ENCODE data around the gene MYT1.
"Not testable (repeated sequence)": the region's sequence is repeated elsewhere in the genome, so short reads cannot be mapped to it uniquely, and the experiment has no call there.

MYT1 gene

GRCh38 chr20:64258071-64258823 lies 94.0 kb downstream of the MYT1 start:
- no peak for DNase-seq (ENCODE audit: extremely low read depth in 1 of 2, low read depth in 1 of 2)

DNA sequence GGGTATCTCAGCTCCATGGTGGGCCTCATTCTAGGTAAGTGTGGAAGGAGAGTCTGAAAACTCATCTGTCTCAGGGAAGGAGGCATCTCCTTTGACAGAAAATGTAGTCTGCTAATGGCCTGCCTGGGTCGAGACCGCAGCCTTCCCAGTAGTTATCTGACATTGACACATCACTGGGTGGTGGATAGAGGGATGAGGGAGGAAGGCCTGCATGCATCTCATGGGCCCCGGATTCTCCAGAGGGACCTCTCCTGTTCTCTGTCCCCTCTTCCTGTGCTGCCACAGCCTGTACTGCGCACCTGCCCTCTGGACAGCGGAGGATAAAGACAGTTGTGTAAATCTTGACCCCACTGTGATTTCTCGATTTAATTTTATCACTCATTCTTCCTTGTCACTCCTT lies 96.0 kb downstream of the MYT1 start:
- DNase-seq (ENCODE audit: extremely low read depth in 1 of 2, low read depth in 1 of 2), result no peak

- no peak for DNase-seq (ENCODE audit: extremely low read depth in 1 of 2, low read depth in 1 of 2)
Measured at GRCh38 chr20:64261138-64261537, 96.9 kb downstream of the MYT1 start.

DNA sequence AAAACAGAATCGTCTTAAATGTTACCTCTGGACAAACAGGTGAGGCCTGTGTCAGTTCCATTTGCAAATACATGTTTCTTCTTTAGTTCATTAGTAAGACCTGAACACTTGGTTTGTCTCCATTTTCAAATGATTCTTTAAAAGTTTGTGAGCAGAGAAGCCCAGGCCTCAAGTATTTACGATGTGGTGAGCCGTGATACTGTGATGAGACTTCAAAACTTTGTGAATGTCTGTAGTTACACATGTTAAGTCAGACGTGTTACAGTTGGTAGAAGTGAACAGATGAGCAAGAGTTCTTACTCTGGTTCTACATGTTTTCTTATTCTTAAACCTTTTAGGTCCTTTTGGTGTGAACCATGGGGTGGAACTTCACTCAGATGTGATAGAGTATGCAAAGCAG lies 99.8 kb downstream of the MYT1 start:
- DNase-seq (ENCODE audit: extremely low read depth in 1 of 2, low read depth in 1 of 2), result no peak

DNA sequence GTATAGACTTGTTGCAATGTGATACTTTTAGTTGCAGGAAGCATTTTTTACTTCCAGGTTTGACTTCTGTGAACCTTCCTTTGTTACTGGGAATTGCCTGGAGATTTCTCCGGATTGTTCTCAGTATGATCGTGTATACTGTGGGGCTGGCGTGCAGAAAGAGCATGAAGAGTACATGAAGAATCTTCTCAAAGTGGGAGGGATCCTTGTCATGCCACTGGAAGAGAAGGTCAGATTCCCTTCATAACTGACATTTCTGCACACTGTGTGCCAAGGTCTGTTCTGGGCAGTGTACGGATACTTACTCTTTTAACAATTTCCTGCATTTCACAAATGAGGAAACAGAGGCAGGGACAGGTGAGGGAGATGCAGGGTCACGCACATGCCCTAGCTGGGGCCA lies 100.9 kb downstream of the MYT1 start:
- DNase-seq (ENCODE audit: extremely low read depth in 1 of 2, low read depth in 1 of 2), result no peak

DNA sequence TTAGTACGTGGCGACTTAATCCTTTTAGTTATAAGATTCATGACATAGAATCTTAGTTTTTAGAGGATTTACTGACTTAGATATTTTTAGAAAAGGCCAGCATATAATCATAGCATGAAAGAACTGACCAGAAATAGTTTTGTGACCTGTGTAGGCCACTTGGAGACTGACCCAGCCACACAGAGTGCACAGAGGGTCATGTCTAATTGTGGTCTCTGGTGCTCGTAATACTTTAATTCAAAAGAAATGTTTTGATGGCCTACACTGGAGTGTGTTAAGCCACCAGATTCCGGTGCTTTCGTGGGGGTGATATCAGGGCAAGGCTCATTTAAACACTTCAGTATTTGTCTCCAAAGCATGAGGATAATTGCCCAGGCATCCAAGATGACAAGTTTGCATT lies 102.7 kb downstream of the MYT1 start:
- no peak for DNase-seq (ENCODE audit: extremely low read depth in 1 of 2, low read depth in 1 of 2)

DNA sequence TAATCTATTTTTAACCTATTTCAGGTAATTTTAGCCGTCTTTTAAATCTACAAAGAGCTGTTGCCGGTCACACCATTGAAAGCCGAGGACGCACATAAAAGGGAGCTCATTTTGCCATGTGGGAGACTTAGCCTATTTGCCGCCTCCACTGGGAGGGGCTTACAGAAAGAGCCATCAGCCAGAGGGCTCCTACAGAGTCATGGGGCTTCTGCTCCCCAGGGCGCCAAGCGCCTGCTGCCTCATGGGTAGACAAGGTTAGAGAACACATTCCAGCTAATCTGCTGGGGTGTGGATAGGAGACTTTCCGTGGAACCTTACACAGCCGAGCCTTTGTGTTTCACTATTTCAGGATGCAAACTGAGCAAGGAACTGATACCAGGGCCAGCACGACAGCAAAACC lies 103.9 kb downstream of the MYT1 start:
- DNase-seq (ENCODE audit: extremely low read depth in 1 of 2, low read depth in 1 of 2), result no peak

- no peak for DNase-seq (ENCODE audit: extremely low read depth in 1 of 2, low read depth in 1 of 2)
Measured at GRCh38 chr20:64269604-64270411, 105.6 kb downstream of the MYT1 start.

DNA sequence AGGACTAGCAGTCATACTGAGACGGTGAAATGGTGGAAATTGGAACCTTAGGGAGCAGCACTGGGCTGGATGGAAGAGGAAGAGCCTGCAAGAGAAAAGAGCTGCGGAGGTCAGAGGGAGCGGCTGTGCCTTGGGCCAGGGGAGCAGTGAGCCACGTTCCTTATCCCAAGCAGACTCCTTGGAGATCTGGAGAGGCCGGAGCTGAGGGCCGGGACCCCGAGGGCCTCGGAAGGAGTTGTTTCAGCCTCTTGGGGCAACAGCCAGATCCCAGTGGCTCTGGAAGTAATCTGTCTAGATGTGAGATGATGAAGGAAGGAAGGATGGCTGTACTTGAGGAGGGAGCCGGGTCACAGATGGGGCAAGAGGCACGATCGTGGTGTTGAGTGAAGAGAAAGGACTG lies 107.4 kb downstream of the MYT1 start:
- no peak for DNase-seq (ENCODE audit: extremely low read depth in 1 of 2, low read depth in 1 of 2)

DNA sequence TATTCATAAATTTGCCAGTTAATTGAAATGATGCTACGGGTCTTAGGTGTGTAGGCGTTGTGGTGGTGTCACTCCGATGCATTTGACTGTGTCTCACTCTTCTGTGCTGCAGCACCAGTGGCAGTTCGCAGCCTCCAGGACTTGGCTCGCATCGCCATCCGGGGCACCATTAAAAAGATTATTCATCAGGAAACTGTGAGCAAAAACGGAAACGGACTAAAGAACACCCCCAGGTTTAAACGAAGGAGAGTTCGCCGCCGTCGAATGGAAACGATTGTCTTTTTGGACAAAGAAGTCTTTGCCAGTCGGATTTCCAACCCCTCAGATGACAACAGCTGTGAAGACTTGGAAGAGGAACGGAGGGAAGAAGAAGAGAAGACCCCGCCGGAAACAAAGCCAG lies 108.9 kb downstream of the MYT1 start:
- DNase-seq (ENCODE audit: extremely low read depth in 1 of 2, low read depth in 1 of 2), result no peak

DNA sequence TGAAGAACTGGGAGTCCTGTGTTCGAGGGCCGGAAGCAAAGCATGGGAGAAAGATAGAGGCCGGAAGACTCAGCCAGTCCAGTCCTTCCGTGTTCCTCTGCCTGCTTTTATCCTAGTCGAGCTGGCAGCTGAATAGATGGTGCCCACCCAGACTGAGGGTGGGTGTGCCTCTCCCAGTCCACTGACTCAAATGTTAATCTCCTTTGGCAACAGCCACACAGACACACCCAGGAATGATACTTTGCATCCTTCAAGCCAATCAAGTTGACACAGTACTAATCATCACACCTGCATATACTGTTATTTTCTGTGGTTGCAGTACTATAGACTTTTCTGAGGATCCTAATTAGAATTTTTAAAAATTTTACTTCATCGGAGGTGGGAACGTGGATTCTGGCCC lies 112.6 kb downstream of the MYT1 start:
- DNase-seq (ENCODE audit: extremely low read depth in 1 of 2, low read depth in 1 of 2), result no peak

GRCh38 chr20:64277571-64278316 lies 113.5 kb downstream of the MYT1 start:
- DNase-seq (ENCODE audit: extremely low read depth in 1 of 2, low read depth in 1 of 2), result no peak

- DNase-seq (ENCODE audit: extremely low read depth in 1 of 2, low read depth in 1 of 2), result no peak
Measured at GRCh38 chr20:64278317-64278681, 114.0 kb downstream of the MYT1 start.

- no peak for DNase-seq (ENCODE audit: extremely low read depth in 1 of 2, low read depth in 1 of 2)
Measured at GRCh38 chr20:64279826-64280459, 115.7 kb downstream of the MYT1 start.

- no peak for DNase-seq (ENCODE audit: extremely low read depth in 1 of 2, low read depth in 1 of 2)
Measured at GRCh38 chr20:64280460-64280843, 116.2 kb downstream of the MYT1 start.

GRCh38 chr20:64283646-64284045 lies 119.4 kb downstream of the MYT1 start:
- DNase-seq (ENCODE audit: extremely low read depth in 1 of 2, low read depth in 1 of 2), result no peak

DNA sequence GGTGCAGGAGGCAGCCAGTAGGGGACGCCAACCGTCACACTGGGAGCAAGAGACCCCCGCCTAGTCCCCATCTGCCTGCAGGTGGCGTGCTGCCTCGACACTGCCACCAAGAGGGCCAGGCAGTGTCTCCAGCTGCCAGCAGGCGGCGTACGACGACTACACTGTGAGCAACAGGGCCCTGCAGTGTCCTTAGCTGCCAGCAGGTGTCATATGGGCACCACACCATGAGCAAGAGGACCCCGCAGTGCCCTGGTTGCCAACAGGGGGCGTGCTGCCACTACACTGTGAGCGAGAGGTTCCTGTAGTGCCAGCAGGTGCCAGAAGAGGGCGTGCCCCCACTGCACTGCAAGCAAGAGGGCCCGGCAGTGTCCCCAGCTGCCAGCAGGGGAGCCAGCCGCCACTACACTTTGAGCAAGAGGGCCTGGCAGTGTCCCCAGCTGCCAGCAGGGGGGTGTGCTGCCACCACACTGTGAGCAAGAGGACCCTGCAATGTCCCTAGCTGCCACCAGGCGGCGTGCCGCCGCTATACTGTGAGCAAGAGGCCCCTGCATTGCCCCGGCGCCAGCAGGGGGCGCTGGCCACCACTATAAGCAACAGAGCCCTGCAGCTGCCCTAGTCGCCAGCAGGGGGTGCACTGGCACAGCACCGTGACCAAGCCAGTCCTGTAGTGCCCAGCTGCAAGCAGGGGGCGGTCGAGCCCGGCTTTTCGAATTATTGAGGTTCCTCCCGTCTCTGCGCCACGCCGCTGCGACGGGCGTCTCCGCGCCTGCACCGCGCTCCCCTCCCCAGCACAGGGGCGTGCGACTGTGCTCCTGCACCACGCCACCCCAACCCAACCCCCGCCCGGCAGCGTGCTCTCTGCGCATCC lies 121.6 kb downstream of the MYT1 start:
- peak; percentile 89 to 94 for DNase-seq (ENCODE audit: extremely low read depth in 1 of 2, low read depth in 1 of 2)

DNA sequence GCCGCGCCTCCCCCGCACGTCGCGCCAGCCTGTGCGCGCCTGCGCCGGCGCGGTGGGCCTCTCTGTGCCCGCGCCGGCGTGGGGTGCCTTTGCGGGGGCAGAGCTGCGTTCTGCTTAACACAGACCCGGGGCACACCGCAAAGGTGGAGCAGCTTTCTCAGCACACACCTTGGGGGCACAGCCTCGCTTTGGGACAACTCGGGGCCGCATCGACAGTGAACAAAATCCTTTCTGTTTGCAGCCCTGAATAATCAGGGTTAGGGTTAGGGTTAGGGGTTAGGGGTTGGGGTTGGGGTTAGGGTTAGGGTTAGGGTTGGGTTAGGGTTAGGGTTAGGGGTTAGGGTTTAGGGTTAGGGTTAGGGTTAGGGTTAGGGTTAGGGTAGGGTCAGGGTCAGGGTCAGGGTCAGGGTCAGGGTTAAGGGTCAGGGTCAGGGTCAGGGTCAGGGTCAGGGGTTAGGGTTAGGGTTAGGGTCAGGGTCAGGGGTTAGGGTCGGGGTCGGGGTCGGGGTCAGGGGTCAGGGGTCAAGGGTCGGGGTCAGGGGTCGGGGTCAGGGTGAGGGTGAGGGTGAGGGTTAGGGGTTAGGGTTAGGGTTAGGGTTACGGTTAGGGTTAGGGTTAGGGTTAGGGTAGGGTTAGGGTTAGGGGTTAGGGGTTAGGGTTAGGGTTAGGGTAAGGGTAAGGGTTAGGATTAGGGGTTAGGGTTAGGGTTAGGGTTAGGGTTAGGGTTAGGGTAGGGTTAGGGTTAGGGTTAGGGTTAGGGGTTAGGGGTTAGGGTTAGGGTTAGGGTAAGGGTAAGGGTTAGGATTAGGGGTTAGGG lies 122.4 kb downstream of the MYT1 start:
- DNase-seq (ENCODE audit: extremely low read depth in 1 of 2, low read depth in 1 of 2), result not testable (repeated sequence)

- DNase-seq (ENCODE audit: extremely low read depth in 1 of 2, low read depth in 1 of 2), result not testable (repeated sequence)
Measured at GRCh38 chr20:64287264-64287590, 123.0 kb downstream of the MYT1 start.

Data from stimulated activated CD8-positive, alpha-beta memory T cell treated with anti-CD3 and anti-CD28 coated beads, Interleukin-7, amount 100 ng/mL, for 48 hours (primary cell).